Inferior parietal cortex (tissue), 1 donor: Measurements from ENCODE around the gene PRKCZ.
"Not testable (repeated sequence)": the region's sequence is repeated elsewhere in the genome, so short reads cannot be mapped to it uniquely, and the experiment has no call there.

Experiments used
- DNase-seq: peaks from one replicate; pipeline ENCODE4 v3.0.0-alpha.2; 2016; ENCODE audit errors: extremely low spot score

PRKCZ gene

GRCh38 chr1:2134621-2135307 is 84.6 kb downstream of the PRKCZ start:
- no peak for DNase-seq

DNA sequence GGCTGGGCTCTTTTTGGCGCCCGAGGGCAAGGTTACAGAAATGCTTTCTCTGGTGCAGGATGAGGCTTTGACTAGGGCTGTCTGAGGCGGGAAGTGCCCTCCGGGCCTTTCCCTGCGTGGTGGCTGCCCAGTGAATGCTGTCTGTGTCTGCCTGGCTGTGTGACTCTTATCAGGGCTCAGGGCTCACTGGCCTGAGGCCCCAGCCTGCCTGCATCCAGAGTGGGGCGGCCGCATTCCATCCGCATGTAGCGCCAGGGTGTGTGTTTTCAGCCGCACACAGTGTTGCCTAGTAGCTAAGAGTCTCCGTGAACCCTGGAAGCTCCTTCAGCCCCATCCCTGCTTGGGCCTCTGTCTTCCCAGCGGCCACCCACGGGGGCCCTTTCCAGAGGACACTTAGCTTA is 85.2 kb downstream of the PRKCZ start:
- DNase-seq: no peak

- DNase-seq: no peak
Measured at GRCh38 chr1:2135941-2136340, 85.7 kb downstream of the PRKCZ start.

DNA sequence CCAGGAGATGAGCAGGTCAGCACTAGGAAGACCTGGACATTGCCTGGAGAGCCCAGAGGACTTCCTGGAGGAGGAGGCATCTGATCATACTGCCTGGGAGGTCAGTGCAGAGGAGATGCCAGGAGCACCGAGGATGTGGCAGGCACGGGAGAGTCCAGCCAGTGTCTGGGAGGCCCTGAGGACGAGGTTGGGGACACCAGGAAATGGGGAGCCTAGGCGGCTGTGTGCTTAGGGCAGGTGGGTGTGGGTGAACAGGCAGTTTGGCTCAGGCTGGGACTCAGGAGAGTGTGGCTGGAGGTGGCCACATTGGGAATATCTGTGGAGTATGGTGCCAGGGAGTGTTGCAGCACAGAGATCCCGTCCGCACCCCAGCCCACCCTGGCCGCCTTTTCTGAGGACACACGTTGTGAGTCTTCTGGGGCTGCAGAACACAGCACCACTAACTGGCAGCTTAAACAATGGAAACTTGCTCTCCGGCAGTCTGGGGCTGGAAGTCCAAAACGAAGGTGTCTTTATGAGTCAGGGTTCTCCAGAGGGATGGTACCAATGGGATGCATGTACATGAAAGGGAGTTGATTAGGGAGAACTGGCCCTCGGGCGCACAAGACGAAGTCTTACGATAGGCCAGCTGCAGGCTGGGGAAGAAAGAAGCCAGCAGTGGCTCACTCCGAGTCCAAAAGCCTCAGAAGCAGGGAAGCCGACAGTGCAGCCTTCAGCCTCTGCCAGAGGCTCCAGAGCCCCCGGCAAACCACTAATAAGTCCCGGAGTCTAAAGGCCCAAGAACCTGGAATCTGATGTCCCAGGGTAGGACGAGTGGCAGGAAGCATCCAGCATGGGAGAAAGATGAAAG is 86.4 kb downstream of the PRKCZ start:
- no peak for DNase-seq

GRCh38 chr1:2137257-2138121 is 87.3 kb downstream of the PRKCZ start:
- DNase-seq: no peak

DNA sequence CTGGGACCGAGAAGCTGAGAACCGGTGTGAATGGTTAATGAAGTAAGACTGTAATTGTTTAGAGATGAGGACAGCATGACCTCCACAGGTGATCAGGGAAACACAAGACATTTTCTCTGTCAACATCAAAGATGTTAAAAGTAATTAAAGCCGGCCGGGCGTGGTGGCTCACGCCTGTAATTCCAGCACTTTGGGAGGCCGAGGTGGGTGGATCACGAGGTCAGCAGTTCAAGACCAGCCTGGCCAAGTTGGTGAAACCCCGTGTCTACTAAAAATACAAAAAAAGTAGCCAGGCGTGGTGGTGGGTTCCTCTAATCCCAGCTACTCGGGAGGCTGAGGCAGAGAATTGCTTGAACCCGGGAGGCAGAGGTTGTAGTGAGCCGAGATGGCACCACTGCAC is 88.9 kb downstream of the PRKCZ start:
- DNase-seq: not testable (repeated sequence)

- DNase-seq: no peak
Measured at GRCh38 chr1:2141025-2141424, 90.8 kb downstream of the PRKCZ start.

GRCh38 chr1:2143814-2144500 is 93.7 kb downstream of the PRKCZ start:
- no peak for DNase-seq

- no peak for DNase-seq
Measured at GRCh38 chr1:2144501-2145090, 94.4 kb downstream of the PRKCZ start.

GRCh38 chr1:2145946-2146835 is 96.0 kb downstream of the PRKCZ start:
- DNase-seq: no peak

GRCh38 chr1:2146836-2147517 is 96.8 kb downstream of the PRKCZ start:
- no peak for DNase-seq

GRCh38 chr1:2147869-2148268 is 97.7 kb downstream of the PRKCZ start:
- not testable (repeated sequence) for DNase-seq

DNA sequence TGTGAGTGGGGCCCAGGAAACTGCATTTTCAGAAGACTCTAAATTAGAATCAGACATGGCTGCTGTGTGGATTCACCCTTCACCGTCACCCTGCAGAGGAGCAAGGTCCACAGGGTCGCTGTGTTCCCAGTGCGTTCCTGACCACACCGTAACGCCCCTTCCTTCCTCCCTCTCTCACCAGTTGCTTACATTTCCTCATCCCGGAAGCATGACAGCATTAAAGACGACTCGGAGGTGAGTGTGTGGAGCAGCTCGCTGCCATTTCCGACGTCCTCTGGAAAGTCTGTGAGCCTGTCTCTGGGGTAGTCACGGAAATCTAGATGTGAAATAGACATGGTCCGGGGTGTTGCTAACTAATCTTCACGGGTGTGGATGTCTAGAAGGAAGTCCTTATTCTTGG is 98.5 kb downstream of the PRKCZ start:
- DNase-seq: no peak

DNA sequence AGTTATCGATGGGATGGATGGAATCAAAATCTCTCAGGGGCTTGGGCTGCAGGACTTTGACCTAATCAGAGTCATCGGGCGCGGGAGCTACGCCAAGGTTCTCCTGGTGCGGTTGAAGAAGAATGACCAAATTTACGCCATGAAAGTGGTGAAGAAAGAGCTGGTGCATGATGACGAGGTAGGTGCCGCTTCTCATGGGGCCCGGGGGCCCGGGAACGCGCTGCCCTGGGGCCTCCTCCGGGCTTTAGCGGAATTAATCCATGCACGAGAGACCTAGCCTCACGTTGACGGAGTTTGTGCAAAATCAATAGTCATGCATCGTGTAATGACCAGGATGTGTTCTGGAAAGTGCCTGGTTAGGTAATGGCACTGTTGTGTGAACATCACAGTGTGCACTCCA is 100.6 kb downstream of the PRKCZ start:
- DNase-seq: no peak

GRCh38 chr1:2151252-2151651 is 101.0 kb downstream of the PRKCZ start:
- no peak for DNase-seq

DNA sequence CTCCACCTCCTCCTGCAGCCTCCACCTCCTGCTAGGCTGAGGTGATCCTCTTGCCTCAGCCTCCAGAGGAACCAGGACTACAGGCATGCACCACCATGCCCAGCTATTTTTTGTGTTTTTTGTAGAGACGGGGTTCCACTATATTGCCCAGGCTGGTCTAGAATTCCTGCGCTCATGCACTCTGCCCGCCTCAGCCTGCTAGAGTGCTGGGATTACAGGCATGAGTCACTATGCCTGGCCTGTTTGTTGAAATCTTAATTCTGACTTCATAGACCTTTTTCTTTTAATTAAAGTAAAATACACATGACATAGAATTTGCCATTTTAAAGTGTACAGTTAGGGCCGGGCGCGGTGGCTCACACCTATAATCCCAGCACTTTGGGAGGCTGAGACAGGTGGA is 101.7 kb downstream of the PRKCZ start:
- no peak for DNase-seq

- no peak for DNase-seq
Measured at GRCh38 chr1:2152954-2153353, 102.7 kb downstream of the PRKCZ start.

GRCh38 chr1:2154022-2154421 is 103.8 kb downstream of the PRKCZ start:
- no peak for DNase-seq

- no peak for DNase-seq
Measured at GRCh38 chr1:2155147-2155598, 105.0 kb downstream of the PRKCZ start.

GRCh38 chr1:2155788-2156187 is 105.6 kb downstream of the PRKCZ start:
- no peak for DNase-seq
